ENCODE data around the gene NCKAP5.
"Not testable (repeated sequence)": the region's sequence is repeated elsewhere in the genome, so short reads cannot be mapped to it uniquely, and the experiment has no call there.

NCKAP5 gene

GRCh38 chr2:133495226-133495625 is 73.0 kb downstream of the NCKAP5 start:
- no peak for DNase-seq

GRCh38 chr2:133492719-133493380 is 75.4 kb downstream of the NCKAP5 start:
- no peak for DNase-seq

GRCh38 chr2:133490411-133490980 is 77.8 kb downstream of the NCKAP5 start:
- no peak for DNase-seq

- no peak for DNase-seq
Observed at GRCh38 chr2:133489641-133490410, 78.4 kb downstream of the NCKAP5 start.

- no peak for DNase-seq
Observed at GRCh38 chr2:133489146-133489545, 79.1 kb downstream of the NCKAP5 start.

GRCh38 chr2:133486771-133487191 is 81.5 kb downstream of the NCKAP5 start:
- peak; percentile 47 to 71 for DNase-seq

GRCh38 chr2:133485868-133486267 is 82.4 kb downstream of the NCKAP5 start:
- DNase-seq = no peak

GRCh38 chr2:133484784-133485183 is 83.5 kb downstream of the NCKAP5 start:
- no peak for DNase-seq

- no peak for DNase-seq
Observed at GRCh38 chr2:133484106-133484505, 84.2 kb downstream of the NCKAP5 start.

GRCh38 chr2:133483181-133483580 is 85.1 kb downstream of the NCKAP5 start:
- DNase-seq = no peak

- DNase-seq = no peak
Observed at GRCh38 chr2:133480707-133481429, 87.4 kb downstream of the NCKAP5 start.

GRCh38 chr2:133477616-133477990 is 90.7 kb downstream of the NCKAP5 start:
- no peak for DNase-seq

GRCh38 chr2:133476931-133477615 is 91.2 kb downstream of the NCKAP5 start:
- DNase-seq = no peak

- DNase-seq = no peak
Observed at GRCh38 chr2:133476286-133476685, 92.0 kb downstream of the NCKAP5 start.

- DNase-seq = no peak
Observed at GRCh38 chr2:133475610-133476009, 92.7 kb downstream of the NCKAP5 start.

- DNase-seq = not testable (repeated sequence)
Observed at GRCh38 chr2:133470446-133470845, 97.8 kb downstream of the NCKAP5 start.

- DNase-seq = no peak
Observed at GRCh38 chr2:133462811-133463210, 105.5 kb downstream of the NCKAP5 start.

GRCh38 chr2:133461484-133461883 is 106.8 kb downstream of the NCKAP5 start:
- DNase-seq = no peak

- no peak for DNase-seq
Observed at GRCh38 chr2:133459590-133459989, 108.7 kb downstream of the NCKAP5 start.

GRCh38 chr2:133458280-133458679 is 110.0 kb downstream of the NCKAP5 start:
- DNase-seq = no peak

- DNase-seq = no peak
Observed at GRCh38 chr2:133457861-133458260, 110.4 kb downstream of the NCKAP5 start.

GRCh38 chr2:133456971-133457370 is 111.3 kb downstream of the NCKAP5 start:
- no peak for DNase-seq

GRCh38 chr2:133456156-133456555 is 112.1 kb downstream of the NCKAP5 start:
- DNase-seq = no peak

All from hippocampal formation (tissue), 2 donors.